IMR-90 (cell line): ENCODE measurements around the gene ACRBP. TPM values are rescaled to one million over a fixed set of nuclear protein-coding genes. Genes with fewer than 3 reads are reported as not detected.
A peak's percentile ranks its signal among the peaks of the same experiment; 100 is the strongest.

Experiments
- ATAC-seq: fragments of 200-7000 bp; cut with Tn5 transposase; 2 replicates; pipeline ENCODE4 v1.9.1; 2020; ENCODE audit warnings: low read depth, mild to moderate bottlenecking, moderate library complexity
- BruUV-seq: library from RNA; stranded (reverse); fragments of 400-500 nt; replicated peaks from 2 replicates; lab custom pipeline; 2021; lab: Mats Ljungman, UMichigan
- CTCF ChIA-PET: fragments of 300-600 bp; formaldehyde crosslinking; extraction: SDS; loops from one replicate; lab custom pipeline; 2021; ENCODE audit warnings: antibody characterized with exemption; lab: Yijun Ruan, JAX
- POLR2A ChIA-PET: fragments of 300-600 bp; sonication (Branson Sonifier 250); formaldehyde crosslinking; loops from one replicate; lab custom pipeline; 2022; ENCODE audit warnings: antibody characterized with exemption; ENCODE audit not compliant: unreplicated experiment; lab: Charles Lee
- DNase-seq: peaks from one replicate; pipeline ENCODE4 v3.0.0; 2013
- H2AFZ ChIP-seq: replicated peaks from 2 replicates; pipeline ENCODE3; 2013; ENCODE audit warnings: low read length, mild to moderate bottlenecking; ENCODE audit not compliant: poor library complexity
- H2AK5ac ChIP-seq: 2 replicates; pipeline ENCODE4 v1.6.1; 2013; ENCODE audit warnings: low read depth, low read length, inconsistent platforms
- H2AK9ac ChIP-seq: replicated peaks from 2 replicates; pipeline ENCODE3; 2013; ENCODE audit warnings: mild to moderate bottlenecking, low read depth, low read length, moderate library complexity; ENCODE audit not compliant: poor library complexity
- H2BK120ac ChIP-seq: 2 replicates; pipeline ENCODE4 v1.6.1; 2013; ENCODE audit warnings: low read depth, low read length, inconsistent platforms
- H2BK15ac ChIP-seq: 3 replicates; pipeline ENCODE4 v1.6.1; 2013; ENCODE audit warnings: low read depth, low read length, inconsistent platforms
- H2BK20ac ChIP-seq: 2 replicates; pipeline ENCODE4 v1.6.1; 2013; ENCODE audit warnings: low read depth, mild to moderate bottlenecking, inconsistent platforms, low read length, moderate library complexity
- H2BK5ac ChIP-seq: 2 replicates; pipeline ENCODE4 v1.6.1; 2013; ENCODE audit warnings: mild to moderate bottlenecking, low read depth, low read length, inconsistent platforms; ENCODE audit not compliant: poor library complexity, severe bottlenecking
- H3K14ac ChIP-seq: replicated peaks from 2 replicates; pipeline ENCODE4 v1.6.1; 2013; ENCODE audit warnings: low read depth, low read length, inconsistent platforms
- H3K18ac ChIP-seq: 2 replicates; pipeline ENCODE4 v1.6.1; 2013; ENCODE audit warnings: low read depth, low read length, control low read depth
- H3K23ac ChIP-seq: 2 replicates; pipeline ENCODE4 v1.6.1; 2013; ENCODE audit warnings: low read depth, low read length, inconsistent platforms
- H3K27ac ChIP-seq: 2 replicates; pipeline ENCODE4 v1.5.1; 2013; ENCODE audit warnings: mild to moderate bottlenecking, control low read depth, low read length; ENCODE audit not compliant: insufficient read depth
- H3K27me3 ChIP-seq: 2 replicates; pipeline ENCODE4 v1.6.1; 2013; ENCODE audit warnings: low read length; ENCODE audit not compliant: control insufficient read depth, insufficient read depth
- H3K36me3 ChIP-seq: 2 replicates; pipeline ENCODE4 v1.6.1; 2013; ENCODE audit warnings: low read length, mixed read lengths; ENCODE audit not compliant: control insufficient read depth, insufficient read depth
- H3K4ac ChIP-seq: 2 replicates; pipeline ENCODE4 v1.6.1; 2013; ENCODE audit warnings: low read depth, low read length, inconsistent platforms
- H3K4me1 ChIP-seq: 2 replicates; pipeline ENCODE4 v1.6.1; 2013; ENCODE audit warnings: low read length, mixed read lengths; ENCODE audit not compliant: control insufficient read depth, insufficient read depth
- H3K4me2 ChIP-seq: 2 replicates; pipeline ENCODE4 v1.6.1; 2013; ENCODE audit warnings: low read depth, mild to moderate bottlenecking, control low read depth, low read length, moderate library complexity
- H3K4me3 ChIP-seq: 2 replicates; pipeline ENCODE4 v1.5.1; 2013; ENCODE audit warnings: low read depth, mild to moderate bottlenecking, control low read depth, low read length, moderate library complexity; ENCODE audit not compliant: insufficient read depth
- H3K56ac ChIP-seq: 2 replicates; pipeline ENCODE4 v1.6.1; 2013; ENCODE audit warnings: low read length, inconsistent platforms; ENCODE audit not compliant: insufficient read depth; ENCODE audit errors: extremely low read depth
- H3K79me1 ChIP-seq, 2 experiments: 2 replicates each; pipeline ENCODE4 v1.6.1; 2013; ENCODE audit warnings: low read length in 2 of 2, inconsistent platforms in 1 of 2, low read depth in 1 of 2
- H3K9ac ChIP-seq: 2 replicates; pipeline ENCODE4 v1.6.1; 2013; ENCODE audit warnings: low read depth, low read length, control low read depth
- H3K9me1 ChIP-seq: 2 replicates; pipeline ENCODE4 v1.6.1; 2013; ENCODE audit warnings: low read length, inconsistent platforms; ENCODE audit not compliant: insufficient read depth
- H3K9me3 ChIP-seq: 2 replicates; pipeline ENCODE4 v1.6.1; 2013; ENCODE audit warnings: low read length; ENCODE audit not compliant: control insufficient read depth, insufficient read depth
- H4K20me1 ChIP-seq: 2 replicates; pipeline ENCODE4 v1.6.1; 2013; ENCODE audit warnings: low read length, inconsistent platforms; ENCODE audit not compliant: insufficient read depth
- H4K5ac ChIP-seq: 2 replicates; pipeline ENCODE4 v1.6.1; 2013; ENCODE audit warnings: mild to moderate bottlenecking, low read depth, low read length, control low read depth
- H4K8ac ChIP-seq, 2 experiments: 2 replicates each; pipeline ENCODE4 v1.6.1; 2013; ENCODE audit warnings: low read depth in 2 of 2, low read length in 2 of 2, control low read depth in 1 of 2, inconsistent platforms in 1 of 2
- H4K91ac ChIP-seq: 2 replicates; pipeline ENCODE4 v1.6.1; 2013; ENCODE audit warnings: low read depth, low read length, inconsistent platforms; ENCODE audit not compliant: insufficient read depth
- CEBPB ChIP-seq: IDR thresholded peaks from 2 replicates; pipeline ENCODE4 v1.6.1; 2012; ENCODE audit warnings: low read depth, low read length, improper control_type of control experiment
- CTCF ChIP-seq: conservative IDR thresholded peaks from 2 replicates; pipeline ENCODE4 v1.5.1; 2012; ENCODE audit warnings: mild to moderate bottlenecking, low read depth, low read length, improper control_type of control experiment
- ELK1 ChIP-seq: fragments of 150-350 bp; IDR thresholded peaks from 2 replicates; pipeline ENCODE4 v1.6.1; 2016; ENCODE audit warnings: low read depth, mild to moderate bottlenecking, low read length, moderate library complexity, borderline replicate concordance
- MAFK ChIP-seq: IDR thresholded peaks from 2 replicates; pipeline ENCODE4 v1.6.1; 2012; ENCODE audit warnings: low read depth, low read length, improper control_type of control experiment
- MAZ ChIP-seq: IDR thresholded peaks from 2 replicates; pipeline ENCODE4 v1.6.1; 2012; ENCODE audit warnings: low read depth, mild to moderate bottlenecking, low read length, improper control_type of control experiment, moderate library complexity, borderline replicate concordance
- MXI1 ChIP-seq: IDR thresholded peaks from 2 replicates; pipeline ENCODE4 v1.6.1; 2012; ENCODE audit warnings: low read depth, mild to moderate bottlenecking, low read length, moderate library complexity, borderline replicate concordance
- NFE2L2 ChIP-seq: fragments of 150-350 bp; IDR thresholded peaks from 2 replicates; pipeline ENCODE4 v1.6.1; 2016; ENCODE audit warnings: low read depth, mild to moderate bottlenecking, low read length
- POLR2A ChIP-seq: IDR thresholded peaks from 2 replicates; pipeline ENCODE4 v1.6.1; 2012; ENCODE audit warnings: mild to moderate bottlenecking, low read depth, low read length
- RFX5 ChIP-seq: IDR thresholded peaks from 2 replicates; pipeline ENCODE4 v1.8.0; 2012; ENCODE audit warnings: low read depth, mild to moderate bottlenecking, low read length, moderate library complexity
- USF2 ChIP-seq: fragments of 150-350 bp; IDR thresholded peaks from 2 replicates; pipeline ENCODE4 v1.6.1; 2017; ENCODE audit warnings: mild to moderate bottlenecking, antibody characterized with exemption, low read length, low read depth
- WGBS, 2 experiments: methylation state at CpG; one replicate each; pipeline versions ENCODE4 v1.1.5 to v1.1.7; 2013; ENCODE audit warnings: missing lambda C conversion rate in 2 of 2; ENCODE audit not compliant: insufficient read length in 1 of 2; ENCODE audit errors: extremely low coverage in 2 of 2; 5-methylcytosine and 5-hydroxymethylcytosine counted together
- dilution Hi-C: fragments of 300-500 bp; cut with HindIII; formaldehyde crosslinking; loops from one replicate; pipeline ENCODE4 v1.14.3; 2018; ENCODE audit warnings: low sequenced_read_pairs; ENCODE audit not compliant: unreplicated experiment
- in situ Hi-C: fragments of 300-500 bp; cut with MboI; formaldehyde crosslinking; loops from 3 replicates; pipeline ENCODE4 v1.14.3; 2019; ENCODE audit warnings: low sequenced_read_pairs, inconsistent platforms, mixed read lengths
- intact Hi-C: fragments of 100-400 bp; cut with micrococcal nuclease; formaldehyde crosslinking; loops from 2 replicates; pipeline ENCODE4 v1.10.0; 2022
- polyA plus RNA-seq, 3 experiments: library from polyadenylated mRNA; depleted of rRNA; stranded (reverse); fragments of >200 nt; gene quantifications; 2 replicates each; pipeline ENCODE4 v1.2.3, GENCODE V29; 2012; ENCODE audit warnings: low replicate concordance in 1 of 3
- total RNA-seq: library from RNA; depleted of rRNA; stranded (reverse); fragments of >200 nt; gene quantifications from 2 replicates; pipeline ENCODE4 v1.2.3, GENCODE V29; 2012

Gene ACRBP
- total and polyA plus RNA-seq, 2 of the 4 experiments (the other 2 are of a cell fraction) = 0.38 TPM; not detected in 1

- ChIA-PET POLR2A (no interaction called here), CTCF (no interaction called here)
- Histone ChIP-seq H3K4me3 (no peak overlapping the region), H2BK20ac (no peak overlapping the region), H3K23ac (no peak overlapping the region), H3K56ac (no peak overlapping the region), H3K36me3 (peaks cover 59% of the 10 kb centered on the region), H2AFZ (no peak overlapping the region), H3K27me3 (no peaks in the 10 kb centered on the region), H4K8ac (no peak overlapping the region), H2AK5ac (no peak overlapping the region), H3K27ac (no peak overlapping the region), H4K91ac (no peak overlapping the region), H2BK120ac (no peak overlapping the region), H2AK9ac (peak overlapping the region; percentile 56), H4K5ac (no peak overlapping the region), H3K79me1 (peaks cover 34 to 56% of the 10 kb centered on the region in 2 experiments), H2BK5ac (no peak overlapping the region), H4K20me1 (peaks cover 19% of the 10 kb centered on the region; the same call in 1 of the 2 replicates), H3K4me2 (no peak overlapping the region), H3K9ac (no peak overlapping the region), H3K18ac (no peak overlapping the region), H2BK15ac (no peak overlapping the region), H3K9me1 (no peaks in the 10 kb centered on the region), H3K14ac (no peak overlapping the region), H3K4ac (no peak overlapping the region), H3K9me3 (no peaks in the 10 kb centered on the region), H3K4me1 (no peaks in the 10 kb centered on the region)
- ATAC-seq (no peak), DNase-seq (no peak)
- BruUV-seq = no TSS peak
- in situ Hi-C loops = no loop called here
- WGBS, 2 experiments = no CpG with 5 or more reads among the region's 5 CpGs
- intact Hi-C loops = no loop called here
- TF ChIP-seq POLR2A (no peak), MXI1 (no peak), MAFK (no peak), CTCF (no peak), MAZ (no peak), NFE2L2 (no peak), RFX5 (no peak), ELK1 (no peak), CEBPB (no peak), USF2 (no peak)
- dilution Hi-C loops = no loop called here
Observed at GRCh38 chr12:6676962-6677361, 29.7 kb upstream of the ACRBP start.
